ENCODE results near the gene ZNF385D.

ZNF385D gene

GRCh38 chr3:21752749-21753347 is 1.8 kb upstream of the ZNF385D start:
- in situ Hi-C loops (cut with MboI; ENCODE audit: low pct_unique_long_range_greater_than_20kb, low sequenced_read_pairs): no loop called here

GRCh38 chr3:21751886-21752285 is 876 bp upstream of the ZNF385D start:
- in situ Hi-C loops (cut with MboI; ENCODE audit: low pct_unique_long_range_greater_than_20kb, low sequenced_read_pairs): no loop called here
- no peak for DNase-seq

More at GRCh38 chr3:21752749-21753347, 1.8 kb upstream of the ZNF385D start:
- DNase-seq: peak; percentile 23

- DNase-seq: no peak
- in situ Hi-C loops (cut with MboI; ENCODE audit: low pct_unique_long_range_greater_than_20kb, low sequenced_read_pairs): no loop called here
Measured at GRCh38 chr3:21750080-21750696, 822 bp downstream of the ZNF385D start.

- in situ Hi-C loops (cut with MboI; ENCODE audit: low pct_unique_long_range_greater_than_20kb, low sequenced_read_pairs): no loop called here
- no peak for DNase-seq
Measured at GRCh38 chr3:21747966-21748555, 2.9 kb downstream of the ZNF385D start.

GRCh38 chr3:21747376-21747775 is 3.6 kb downstream of the ZNF385D start:
- no peak for DNase-seq
- in situ Hi-C loops (cut with MboI; ENCODE audit: low pct_unique_long_range_greater_than_20kb, low sequenced_read_pairs): no loop called here

GRCh38 chr3:21745966-21746365 is 5.0 kb downstream of the ZNF385D start:
- no peak for DNase-seq
- in situ Hi-C loops (cut with MboI; ENCODE audit: low pct_unique_long_range_greater_than_20kb, low sequenced_read_pairs): no loop called here

GRCh38 chr3:21744793-21745192 is 6.2 kb downstream of the ZNF385D start:
- DNase-seq: no peak
- in situ Hi-C loops (cut with MboI; ENCODE audit: low pct_unique_long_range_greater_than_20kb, low sequenced_read_pairs): no loop called here

GRCh38 chr3:21738935-21739702 is 11.9 kb downstream of the ZNF385D start:
- no peak for DNase-seq
- in situ Hi-C loops (cut with MboI; ENCODE audit: low pct_unique_long_range_greater_than_20kb, low sequenced_read_pairs): no loop called here

- in situ Hi-C loops (cut with MboI; ENCODE audit: low pct_unique_long_range_greater_than_20kb, low sequenced_read_pairs): no loop called here
Measured at GRCh38 chr3:21738283-21738682, 12.7 kb downstream of the ZNF385D start.

GRCh38 chr3:21734746-21735145 is 16.3 kb downstream of the ZNF385D start:
- DNase-seq: no peak
- in situ Hi-C loops (cut with MboI; ENCODE audit: low pct_unique_long_range_greater_than_20kb, low sequenced_read_pairs): no loop called here

More at GRCh38 chr3:21738283-21738682, 12.7 kb downstream of the ZNF385D start:
- no peak for DNase-seq

GRCh38 chr3:21729888-21730459 is 21.0 kb downstream of the ZNF385D start:
- DNase-seq: no peak
- in situ Hi-C loops (cut with MboI; ENCODE audit: low pct_unique_long_range_greater_than_20kb, low sequenced_read_pairs): no loop called here

GRCh38 chr3:21729331-21729730 is 21.7 kb downstream of the ZNF385D start:
- DNase-seq: no peak

GRCh38 chr3:21722768-21723167 is 28.2 kb downstream of the ZNF385D start:
- in situ Hi-C loops (cut with MboI; ENCODE audit: low pct_unique_long_range_greater_than_20kb, low sequenced_read_pairs): no loop called here
- DNase-seq: no peak

More at GRCh38 chr3:21729331-21729730, 21.7 kb downstream of the ZNF385D start:
- in situ Hi-C loops (cut with MboI; ENCODE audit: low pct_unique_long_range_greater_than_20kb, low sequenced_read_pairs): no loop called here

GRCh38 chr3:21722301-21722700 is 28.7 kb downstream of the ZNF385D start:
- in situ Hi-C loops (cut with MboI; ENCODE audit: low pct_unique_long_range_greater_than_20kb, low sequenced_read_pairs): no loop called here
- no peak for DNase-seq

GRCh38 chr3:21718943-21719591 is 31.9 kb downstream of the ZNF385D start:
- in situ Hi-C loops (cut with MboI; ENCODE audit: low pct_unique_long_range_greater_than_20kb, low sequenced_read_pairs): no loop called here
- no peak for DNase-seq

- in situ Hi-C loops (cut with MboI; ENCODE audit: low pct_unique_long_range_greater_than_20kb, low sequenced_read_pairs): no loop called here
- no peak for DNase-seq
Measured at GRCh38 chr3:21718161-21718765, 32.7 kb downstream of the ZNF385D start.

- in situ Hi-C loops (cut with MboI; ENCODE audit: low pct_unique_long_range_greater_than_20kb, low sequenced_read_pairs): no loop called here
- DNase-seq: no peak
Measured at GRCh38 chr3:21715662-21716061, 35.3 kb downstream of the ZNF385D start.

- no peak for DNase-seq
- in situ Hi-C loops (cut with MboI; ENCODE audit: low pct_unique_long_range_greater_than_20kb, low sequenced_read_pairs): no loop called here
Measured at GRCh38 chr3:21705769-21706168, 45.2 kb downstream of the ZNF385D start.

- no peak for DNase-seq
- in situ Hi-C loops (cut with MboI; ENCODE audit: low pct_unique_long_range_greater_than_20kb, low sequenced_read_pairs): no loop called here
Measured at GRCh38 chr3:21704796-21705195, 46.2 kb downstream of the ZNF385D start.
